ENCODE measurements around the gene DYNC1H1.

DNA sequence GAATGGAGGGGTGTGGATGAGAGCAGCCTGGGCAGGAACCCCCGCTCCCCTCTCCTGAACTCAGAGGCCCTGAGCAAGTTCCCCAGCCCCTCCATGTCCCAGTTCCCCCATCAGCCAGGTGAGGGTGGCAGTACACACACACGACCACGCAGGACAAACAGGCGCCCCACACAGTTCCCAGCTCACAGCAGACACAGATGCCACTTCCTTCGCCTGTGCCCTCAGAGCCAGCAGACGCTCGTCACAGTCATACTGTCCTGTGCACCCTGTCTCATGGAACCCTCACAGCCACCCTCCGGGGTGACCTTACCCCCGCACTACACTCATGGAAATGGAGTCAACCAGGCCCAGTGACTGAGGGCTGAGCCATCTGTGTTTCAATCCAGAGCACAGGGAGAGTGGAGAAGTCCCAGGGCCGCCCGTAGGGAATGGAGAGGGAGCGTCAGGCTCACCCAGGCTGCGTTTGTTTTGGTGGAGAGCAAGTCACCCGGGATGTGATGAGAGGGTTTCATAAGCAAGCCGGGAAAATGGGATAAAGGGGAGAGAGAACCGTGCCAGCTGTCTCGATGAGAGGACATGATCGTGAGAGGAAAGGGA is 47.5 kb upstream of the DYNC1H1 start:
- TF ChIP-seq CTCF (IDR thresholded peaks at IDR 0.05) (no peak), EZH2 (IDR thresholded peaks at IDR 0.05) (no peak), EZH2phosphoT487 (IDR thresholded peaks at IDR 0.05) (no peak)
